ENCODE measurements around the gene MED16. TPM values are rescaled to one million over a fixed set of nuclear protein-coding genes. Genes with fewer than 3 reads are reported as not detected.

Gene MED16
- total RNA-seq, 1 donor from 2014 or later, result 41.4 TPM

DNA sequence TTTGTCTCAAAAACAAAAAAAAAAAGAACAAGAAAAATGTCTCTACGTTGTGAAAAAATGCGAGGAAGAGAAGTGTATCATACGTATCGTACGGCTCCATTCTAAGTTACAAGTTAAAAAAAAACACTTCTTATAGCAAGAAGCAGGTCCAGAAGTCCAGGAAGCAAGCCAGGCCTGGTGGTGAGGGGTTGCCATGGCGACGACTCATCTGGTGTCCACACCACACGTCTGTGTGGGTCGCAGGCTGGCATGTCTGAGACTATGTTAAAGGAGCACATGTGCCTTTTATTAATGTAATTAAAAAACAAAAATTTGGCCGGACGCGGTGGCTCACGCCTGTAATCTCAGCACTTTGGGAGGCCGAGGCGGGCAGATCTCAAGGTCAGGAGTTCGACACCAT, 5.9 kb downstream of the MED16 start:
- Mint-ChIP-seq H3K27ac (ENCODE audit: unreplicated experiment) (no peak overlapping the region), H3K9me3 (ENCODE audit: unreplicated experiment) (no peaks in the 10 kb centered on the region), H3K4me3 (ENCODE audit: unreplicated experiment) (no peak overlapping the region), H3K4me1 (ENCODE audit: low read depth, unreplicated experiment) (no peaks in the 10 kb centered on the region), H3K36me3 (ENCODE audit: low read depth, unreplicated experiment) (peaks cover 8% of the 10 kb centered on the region), H3K27me3 (ENCODE audit: low read depth, unreplicated experiment) (no peaks in the 10 kb centered on the region)
- no peak overlapping the region for H3K4me3 ChIP-seq (ENCODE audit: insufficient read depth, low read depth, low read length)
- peaks cover 7% of the 10 kb centered on the region for H4K20me1 ChIP-seq (ENCODE audit: insufficient read depth, low read length)
- H3K27ac ChIP-seq (ENCODE audit: low read depth, low read length), result no peak overlapping the region
- peaks cover 3% of the 10 kb centered on the region for H3K36me3 ChIP-seq (ENCODE audit: insufficient read depth, low read length)
- H3K4me2 ChIP-seq (ENCODE audit: low read length), result no peak overlapping the region
- H2AFZ ChIP-seq (ENCODE audit: low read depth, low read length), result no peak overlapping the region
- H3K9ac ChIP-seq (ENCODE audit: low read length), result no peak overlapping the region
- H3K27me3 ChIP-seq (ENCODE audit: insufficient read depth, low read length), result no peaks in the 10 kb centered on the region
- peaks cover 18% of the 10 kb centered on the region for H3K79me2 ChIP-seq (ENCODE audit: insufficient read depth, low read length)
- no peaks in the 10 kb centered on the region for H3K9me3 ChIP-seq (ENCODE audit: insufficient read depth, low read depth, low read length)
- TF ChIP-seq EZH2 (IDR thresholded peaks at IDR 0.05; ENCODE audit: insufficient read depth, low read length), result no peak
- TF ChIP-seq, protein P1, sequence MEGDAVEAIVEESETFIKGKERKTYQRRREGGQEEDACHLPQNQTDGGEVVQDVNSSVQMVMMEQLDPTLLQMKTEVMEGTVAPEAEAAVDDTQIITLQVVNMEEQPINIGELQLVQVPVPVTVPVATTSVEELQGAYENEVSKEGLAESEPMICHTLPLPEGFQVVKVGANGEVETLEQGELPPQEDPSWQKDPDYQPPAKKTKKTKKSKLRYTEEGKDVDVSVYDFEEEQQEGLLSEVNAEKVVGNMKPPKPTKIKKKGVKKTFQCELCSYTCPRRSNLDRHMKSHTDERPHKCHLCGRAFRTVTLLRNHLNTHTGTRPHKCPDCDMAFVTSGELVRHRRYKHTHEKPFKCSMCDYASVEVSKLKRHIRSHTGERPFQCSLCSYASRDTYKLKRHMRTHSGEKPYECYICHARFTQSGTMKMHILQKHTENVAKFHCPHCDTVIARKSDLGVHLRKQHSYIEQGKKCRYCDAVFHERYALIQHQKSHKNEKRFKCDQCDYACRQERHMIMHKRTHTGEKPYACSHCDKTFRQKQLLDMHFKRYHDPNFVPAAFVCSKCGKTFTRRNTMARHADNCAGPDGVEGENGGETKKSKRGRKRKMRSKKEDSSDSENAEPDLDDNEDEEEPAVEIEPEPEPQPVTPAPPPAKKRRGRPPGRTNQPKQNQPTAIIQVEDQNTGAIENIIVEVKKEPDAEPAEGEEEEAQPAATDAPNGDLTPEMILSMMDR (IDR thresholded peaks at IDR 0.05; ENCODE audit: insufficient read depth, low read depth, low read length), result no peak
- peak; percentile 64 for DNase-seq (ENCODE audit: low read depth)
- no peaks in the 10 kb centered on the region for H3K4me1 ChIP-seq (ENCODE audit: insufficient read depth, low read length)
- no peak for FAIRE-seq

DNA sequence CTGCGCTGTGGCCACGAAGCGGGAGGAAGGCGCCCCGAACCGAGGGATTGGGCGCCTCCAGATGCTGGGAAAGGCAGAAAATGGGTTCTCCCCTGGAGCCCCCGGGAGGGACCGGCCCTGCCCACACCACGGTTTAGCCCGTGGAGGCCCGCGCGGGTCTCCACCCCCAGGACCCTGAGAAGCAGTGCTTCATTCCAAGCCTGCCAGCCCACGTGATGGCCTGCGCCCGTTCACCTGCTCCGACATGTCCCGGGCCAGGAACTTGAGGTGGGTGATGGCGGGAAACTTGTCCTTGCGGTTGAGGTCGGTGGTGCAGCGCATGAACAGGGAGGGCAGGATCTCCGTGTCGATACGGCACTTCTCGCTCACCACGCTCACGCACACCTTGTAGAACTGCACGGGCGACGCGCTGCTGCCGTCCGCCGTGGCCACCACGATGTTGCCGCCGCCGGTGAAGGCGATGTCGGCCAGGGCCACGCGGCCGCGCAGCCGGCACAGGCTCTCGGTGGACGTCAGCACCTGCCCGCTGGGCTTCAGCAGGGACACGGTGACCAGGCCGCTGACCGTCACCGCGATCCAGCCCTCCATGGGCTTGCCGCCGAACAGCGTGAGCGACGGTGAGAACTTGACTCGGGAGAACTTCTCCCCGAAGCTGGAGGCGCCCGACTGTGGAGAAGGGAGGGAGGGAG, 7.3 kb downstream of the MED16 start:
- DNase-seq (ENCODE audit: low read depth), result no peak
- H3K4me1 ChIP-seq (ENCODE audit: insufficient read depth, low read length), result no peaks in the 10 kb centered on the region
- H2AFZ ChIP-seq (ENCODE audit: low read depth, low read length), result no peak overlapping the region
- peaks cover 7% of the 10 kb centered on the region for H3K79me2 ChIP-seq (ENCODE audit: insufficient read depth, low read length)
- peaks cover 7% of the 10 kb centered on the region for H4K20me1 ChIP-seq (ENCODE audit: insufficient read depth, low read length)
- TF ChIP-seq, protein P1 (IDR thresholded peaks at IDR 0.05; ENCODE audit: insufficient read depth, low read depth, low read length), result no peak
- no peak for TF ChIP-seq EZH2 (IDR thresholded peaks at IDR 0.05; ENCODE audit: insufficient read depth, low read length)
- Mint-ChIP-seq H3K27ac (ENCODE audit: unreplicated experiment) (no peak overlapping the region), H3K4me3 (ENCODE audit: unreplicated experiment) (no peak overlapping the region), H3K36me3 (ENCODE audit: low read depth, unreplicated experiment) (peaks cover 18% of the 10 kb centered on the region), H3K27me3 (ENCODE audit: low read depth, unreplicated experiment) (no peaks in the 10 kb centered on the region), H3K9me3 (ENCODE audit: unreplicated experiment) (no peaks in the 10 kb centered on the region), H3K4me1 (ENCODE audit: low read depth, unreplicated experiment) (no peaks in the 10 kb centered on the region)
- no peak overlapping the region for H3K4me2 ChIP-seq (ENCODE audit: low read length)
- no peak for FAIRE-seq
- H3K4me3 ChIP-seq (ENCODE audit: insufficient read depth, low read depth, low read length), result no peak overlapping the region
- no peaks in the 10 kb centered on the region for H3K9me3 ChIP-seq (ENCODE audit: insufficient read depth, low read depth, low read length)
- peaks cover 7% of the 10 kb centered on the region for H3K36me3 ChIP-seq (ENCODE audit: insufficient read depth, low read length)
- no peak overlapping the region for H3K27ac ChIP-seq (ENCODE audit: low read depth, low read length)
- H3K9ac ChIP-seq (ENCODE audit: low read length), result no peak overlapping the region
- H3K27me3 ChIP-seq (ENCODE audit: insufficient read depth, low read length), result no peaks in the 10 kb centered on the region

Measured in astrocyte (in vitro differentiated cells and primary cell).